H1 (cell line): ENCODE results near the gene CHCHD3. TPM values are rescaled to one million over a fixed set of nuclear protein-coding genes. Genes with fewer than 3 reads are reported as not detected.

ENCODE experiments used
- CTCF ChIA-PET: fragments of 300-600 bp; sonication (Branson Sonifier 250); formaldehyde crosslinking; loops from one replicate; lab custom pipeline; 2021; ENCODE audit not compliant: partially characterized antibody; lab: Charles Lee
- POLR2A ChIA-PET: fragments of 300-600 bp; sonication (Branson Sonifier 250); formaldehyde crosslinking; loops from one replicate; lab custom pipeline; 2021; ENCODE audit warnings: inconsistent platforms; ENCODE audit not compliant: partially characterized antibody; lab: Charles Lee
- DNase-seq, 2 experiments: peaks; one replicate each; pipeline versions ENCODE4 v3.0.0 to v3.0.0-alpha.2; 2010 to 2022; ENCODE audit warnings: low spot score in 2 of 2, low read depth in 1 of 2, mixed read lengths in 1 of 2
- FAIRE-seq: peaks from 2 replicates; lab custom pipeline; 2011; peaks lifted over from hg19 to GRCh38; lab: Jason Lieb, UNC
- H2AFZ ChIP-seq: 2 replicates; pipeline ENCODE4 v1.8.1; 2012; ENCODE audit warnings: low read length, inconsistent platforms
- H2AK5ac ChIP-seq: 2 replicates; pipeline ENCODE4 v1.6.1; 2013; ENCODE audit warnings: low read depth, low read length
- H2BK120ac ChIP-seq: replicated peaks from 2 replicates; pipeline ENCODE3; 2013; ENCODE audit warnings: low read depth, low read length, inconsistent platforms
- H2BK12ac ChIP-seq: 2 replicates; pipeline ENCODE4 v1.6.1; 2013; ENCODE audit warnings: low read depth, low read length
- H2BK15ac ChIP-seq: 2 replicates; pipeline ENCODE4 v1.6.1; 2013; ENCODE audit warnings: low read length
- H2BK20ac ChIP-seq: 2 replicates; pipeline ENCODE4 v1.6.1; 2013; ENCODE audit warnings: low read length
- H2BK5ac ChIP-seq: 2 replicates; pipeline ENCODE4 v1.6.1; 2013; ENCODE audit warnings: low read depth, low read length
- H3K14ac ChIP-seq: 2 replicates; pipeline ENCODE4 v1.6.1; 2013; ENCODE audit warnings: inconsistent platforms; ENCODE audit not compliant: insufficient read length
- H3K18ac ChIP-seq: 2 replicates; pipeline ENCODE4 v1.6.1; 2013; ENCODE audit warnings: low read length; ENCODE audit errors: extremely low read depth
- H3K23ac ChIP-seq: 2 replicates; pipeline ENCODE4 v1.6.1; 2013; ENCODE audit warnings: inconsistent platforms; ENCODE audit not compliant: insufficient read length
- H3K23me2 ChIP-seq: 2 replicates; pipeline ENCODE4 v1.6.1; 2013; ENCODE audit warnings: low read depth, low read length
- H3K27ac ChIP-seq: 2 replicates; pipeline ENCODE4 v1.6.1; 2011; ENCODE audit warnings: low read depth, low read length, inconsistent platforms
- H3K27me3 ChIP-seq, 4 experiments: replicated peaks in 1 of 4; 1 replicate in 1 of 4; 2 replicates in 3 of 4; pipeline versions ENCODE4 v1.6.1 to v1.8.1; 2011 to 2013; ENCODE audit warnings: low read length in 3 of 4, mild to moderate bottlenecking in 3 of 4, inconsistent platforms in 2 of 4, mixed read lengths in 2 of 4, moderate library complexity in 1 of 4; ENCODE audit not compliant: control insufficient read depth in 3 of 4, insufficient read depth in 3 of 4; ENCODE audit errors: extremely low read depth in 1 of 4
- H3K36me3 ChIP-seq, 4 experiments: 2 replicates each; pipeline versions ENCODE4 v1.6.1 to v1.8.1; 2011 to 2013; ENCODE audit warnings: mild to moderate bottlenecking in 4 of 4, low read length in 3 of 4, moderate library complexity in 2 of 4, control low read depth in 1 of 4, inconsistent platforms in 1 of 4; ENCODE audit not compliant: insufficient read depth in 4 of 4, control insufficient read depth in 2 of 4
- H3K4ac ChIP-seq: replicated peaks from 2 replicates; pipeline ENCODE3; 2013; ENCODE audit warnings: low read length, low read depth, mixed read lengths, inconsistent platforms; ENCODE audit not compliant: insufficient read length
- H3K4me1 ChIP-seq, 4 experiments: replicated peaks in 1 of 4; 1 replicate in 1 of 4; 2 replicates in 3 of 4; pipeline versions ENCODE4 v1.6.1 to v1.8.1; 2011 to 2013; ENCODE audit warnings: low read length in 3 of 4, inconsistent platforms in 2 of 4, mixed read lengths in 1 of 4; ENCODE audit not compliant: insufficient read depth in 4 of 4, control insufficient read depth in 3 of 4
- H3K4me2 ChIP-seq, 2 experiments: 2 replicates each; pipeline versions ENCODE4 v1.6.1 to v1.8.1; 2011 to 2013; ENCODE audit warnings: low read depth in 2 of 2, low read length in 2 of 2, control low read depth in 1 of 2, inconsistent platforms in 1 of 2, mild to moderate bottlenecking in 1 of 2; ENCODE audit not compliant: insufficient read depth in 1 of 2
- H3K4me3 ChIP-seq, 4 experiments: fragments of 200-600, 300-600 bp in 1 of 4; sonication (generic), shearing (Covaris generic), sonication (Bioruptor Twin) in 1 of 4; 2 replicates each; pipeline versions ENCODE4 v1.5.1 to v1.8.1; 2011 to 2016; ENCODE audit warnings: low read length in 4 of 4, low read depth in 3 of 4, control low read depth in 2 of 4, inconsistent platforms in 2 of 4, mild to moderate bottlenecking in 2 of 4, mixed read lengths in 1 of 4, moderate library complexity in 1 of 4; ENCODE audit not compliant: insufficient read depth in 2 of 4; ENCODE audit errors: extremely low read depth in 1 of 4
- H3K56ac ChIP-seq: replicated peaks from 2 replicates; pipeline ENCODE3; 2013; ENCODE audit warnings: low read depth, mild to moderate bottlenecking, mixed read lengths, low read length, inconsistent platforms; ENCODE audit not compliant: insufficient read length
- H3K79me1 ChIP-seq: 2 replicates; pipeline ENCODE4 v1.6.1; 2013; ENCODE audit warnings: low read depth, low read length, control low read depth
- H3K79me2 ChIP-seq, 2 experiments: 2 replicates each; pipeline versions ENCODE4 v1.6.1 to v1.8.1; 2012 to 2013; ENCODE audit warnings: low read length in 2 of 2, mild to moderate bottlenecking in 2 of 2, inconsistent platforms in 1 of 2; ENCODE audit not compliant: insufficient read depth in 2 of 2, control insufficient read depth in 1 of 2
- H3K9ac ChIP-seq, 4 experiments: replicated peaks in 1 of 4; 1 replicate in 1 of 4; 2 replicates in 3 of 4; pipeline versions ENCODE4 v1.6.1 to v1.8.1; 2011 to 2013; ENCODE audit warnings: low read depth in 3 of 4, low read length in 3 of 4, control low read depth in 2 of 4, mild to moderate bottlenecking in 2 of 4, moderate library complexity in 2 of 4, inconsistent platforms in 1 of 4; ENCODE audit errors: extremely low read depth in 1 of 4
- H3K9me3 ChIP-seq, 2 experiments: 2 replicates each; pipeline versions ENCODE4 v1.6.1 to v1.8.1; 2012 to 2013; ENCODE audit warnings: mild to moderate bottlenecking in 2 of 2, moderate library complexity in 2 of 2, control low read depth in 1 of 2, inconsistent platforms in 1 of 2, low read depth in 1 of 2, low read length in 1 of 2, mixed read lengths in 1 of 2; ENCODE audit not compliant: insufficient read depth in 2 of 2
- H4K20me1 ChIP-seq, 2 experiments: replicated peaks in 1 of 2; 2 replicates each; pipeline versions ENCODE3 to v1.8.1; 2011 to 2013; ENCODE audit warnings: inconsistent platforms in 2 of 2, low read length in 2 of 2, mild to moderate bottlenecking in 1 of 2; ENCODE audit not compliant: insufficient read depth in 2 of 2, control insufficient read depth in 1 of 2
- H4K5ac ChIP-seq: 2 replicates; pipeline ENCODE4 v1.6.1; 2013; ENCODE audit warnings: low read length, low read depth, mixed read lengths, inconsistent platforms; ENCODE audit not compliant: insufficient read length
- H4K8ac ChIP-seq: 2 replicates; pipeline ENCODE4 v1.8.0; 2013; ENCODE audit warnings: mild to moderate bottlenecking, moderate library complexity, low read length, inconsistent platforms; ENCODE audit not compliant: insufficient read depth; ENCODE audit errors: extremely low read depth
- H4K91ac ChIP-seq: replicated peaks from 2 replicates; pipeline ENCODE3; 2013; ENCODE audit warnings: low read length, mixed read lengths, inconsistent platforms; ENCODE audit not compliant: insufficient read length
- CBX8 ChIP-seq: fragments of 300-800, 300-1000 bp; sonication (generic); IDR thresholded peaks from 2 replicates; pipeline ENCODE4 v1.7.1; 2016; ENCODE audit warnings: low read depth, low read length, borderline replicate concordance
- CTBP2 ChIP-seq: IDR thresholded peaks from 2 replicates; pipeline ENCODE4 v1.7.0; 2011; ENCODE audit warnings: borderline replicate concordance, mild to moderate bottlenecking, moderate library complexity, mixed read lengths, low read length; ENCODE audit not compliant: insufficient read depth, insufficient read length
- EP300 ChIP-seq, 2 experiments: IDR thresholded peaks; 1 replicate in 1 of 2; 2 replicates in 1 of 2; pipeline ENCODE4 v1.6.1; 2011 to 2012; ENCODE audit warnings: low read depth in 2 of 2, low read length in 2 of 2, mild to moderate bottlenecking in 2 of 2, borderline replicate concordance in 1 of 2, inconsistent platforms in 1 of 2, moderate library complexity in 1 of 2
- FOSL1 ChIP-seq: IDR thresholded peaks from 2 replicates; pipeline ENCODE4 v1.6.1; 2011; ENCODE audit warnings: mild to moderate bottlenecking, low read depth, low read length, moderate library complexity; ENCODE audit not compliant: insufficient read depth
- HDAC2 ChIP-seq, 2 experiments: fragments of 300-600 bp in 1 of 2; sonication (generic) in 1 of 2; IDR thresholded peaks; 2 replicates each; pipeline ENCODE4 v1.6.1; 2011 to 2012; ENCODE audit warnings: low read depth in 2 of 2, low read length in 2 of 2, mild to moderate bottlenecking in 2 of 2, moderate library complexity in 2 of 2, borderline replicate concordance in 1 of 2, inconsistent platforms in 1 of 2
- KDM1A ChIP-seq: fragments of 200-600, 300-600 bp; sonication (generic); IDR thresholded peaks from 2 replicates; pipeline ENCODE4 v1.7.1; 2016; ENCODE audit warnings: mild to moderate bottlenecking, low read length, borderline replicate concordance
- KDM5A ChIP-seq: fragments of 200-600 bp; IDR thresholded peaks from 2 replicates; pipeline ENCODE4 v1.7.1; 2012; ENCODE audit warnings: mild to moderate bottlenecking, low read length, inconsistent platforms, mixed read lengths
- NANOG ChIP-seq: IDR thresholded peaks from 2 replicates; pipeline ENCODE4 v1.6.1; 2011; ENCODE audit warnings: low read length, low read depth, mild to moderate bottlenecking, inconsistent platforms; ENCODE audit not compliant: insufficient read depth, poor library complexity, severe bottlenecking
- RFX5 ChIP-seq: IDR thresholded peaks from 2 replicates; pipeline ENCODE4 v1.6.1; 2011; ENCODE audit warnings: low read depth, low read length, improper control_type of control experiment, borderline replicate concordance
- SIX5 ChIP-seq: IDR thresholded peaks from 2 replicates; pipeline ENCODE4 v1.6.1; 2011; ENCODE audit warnings: mild to moderate bottlenecking, low read depth, low read length
- SP4 ChIP-seq: IDR thresholded peaks from 2 replicates; pipeline ENCODE4 v1.6.1; 2012; ENCODE audit warnings: low read length, inconsistent platforms
- WGBS, 2 experiments: shearing (Covaris generic) in 1 of 2; methylation state at CpG; one replicate each; pipeline versions ENCODE4 v1.1.6 to v1.1.7; 2013 to 2015; ENCODE audit warnings: low lambda C conversion rate in 2 of 2, mixed read lengths in 2 of 2, inconsistent platforms in 1 of 2, low coverage in 1 of 2, missing lambda C conversion rate in 1 of 2; ENCODE audit not compliant: insufficient replicate concordance in 2 of 2, insufficient coverage in 1 of 2, insufficient read length in 1 of 2; ENCODE audit errors: extremely low coverage in 1 of 2, missing lambda C conversion rate in 1 of 2; 5-methylcytosine and 5-hydroxymethylcytosine counted together
- polyA plus RNA-seq, 7 experiments: library from polyadenylated mRNA; depleted of rRNA in 3 of 7; stranded (reverse) in 5 of 7; unstranded in 2 of 7; fragments of >200 nt in 5 of 7; fragments of 200-250 nt in 2 of 7; gene quantifications; 1 replicate in 5 of 7; 2 replicates in 1 of 7; 4 replicates in 1 of 7; pipeline versions ENCODE4 v1.2.1 to v1.2.3, GENCODE V29; 2011 to 2013; ENCODE audit warnings: missing spikeins in 2 of 7, mixed read lengths in 2 of 7
- total RNA-seq: library from RNA; stranded (reverse); fragmentation: NEBNext Ultra II Directional; extraction: Animal tissue kit (Norgen Biotek cat#: 25700); gene quantifications from 2 replicates; pipeline ENCODE4 v1.2.1, GENCODE V29; 2021
- TF ChIP-seq, protein P1 (sequence below): IDR thresholded peaks from 2 replicates; pipeline ENCODE4 v1.6.1; 2012; ENCODE audit warnings: low read length, inconsistent platforms

The CHCHD3 gene
- total and polyA plus RNA-seq, 2 of the 8 experiments (the other 6 are each of a cell fraction or from before 2014, with no cell fraction given), result 42.9 to 137 TPM

DNA sequence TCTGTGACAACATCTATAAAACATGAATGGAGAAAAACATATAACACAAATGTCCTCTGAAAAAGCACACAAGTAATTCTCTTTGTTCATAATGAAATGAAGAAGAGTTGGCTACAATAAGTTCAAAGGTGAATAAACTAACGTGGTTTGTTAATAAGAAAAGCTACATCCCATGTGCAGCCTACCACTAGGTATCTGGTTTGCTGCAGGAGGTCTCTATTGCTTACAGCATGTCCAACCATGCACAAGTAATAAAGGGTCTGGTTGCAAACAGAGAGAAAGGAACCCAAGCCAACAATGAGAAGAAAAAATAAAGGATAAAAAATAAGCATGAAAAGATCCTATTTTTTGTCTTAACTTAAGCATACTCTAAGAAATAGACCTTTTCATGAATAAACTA, 139.2 kb downstream of the CHCHD3 start:
- H3K79me2 ChIP-seq, result peaks cover 0 to 8% of the 10 kb centered on the region in 2 experiments; a peak in 1 of 4 replicates
- H3K27me3 ChIP-seq, result no peaks in the 10 kb centered on the region
- no peak overlapping the region for H4K8ac ChIP-seq
- no peaks in the 10 kb centered on the region for H3K79me1 ChIP-seq
- FAIRE-seq, result no peak
- peaks cover 0 to 2% of the 10 kb centered on the region in 2 experiments for H4K20me1 ChIP-seq
- no peak overlapping the region for H2BK12ac ChIP-seq
- POLR2A ChIA-PET, result no interaction called here
- H3K4me3 ChIP-seq, result no peak overlapping the region
- no peaks in the 10 kb centered on the region for H3K23me2 ChIP-seq
- H4K91ac ChIP-seq, result no peak overlapping the region
- H3K56ac ChIP-seq, result no peak overlapping the region
- no peak overlapping the region for H3K14ac ChIP-seq
- H3K27ac ChIP-seq, result no peak overlapping the region
- no peak overlapping the region for H2BK5ac ChIP-seq
- no peak overlapping the region for H2AK5ac ChIP-seq
- no peak overlapping the region for H2BK120ac ChIP-seq
- no peak overlapping the region for H2AFZ ChIP-seq
- no peaks in the 10 kb centered on the region for H3K36me3 ChIP-seq
- no peak overlapping the region for H3K9ac ChIP-seq
- H4K5ac ChIP-seq, result no peak overlapping the region
- no peak for DNase-seq
- H2BK20ac ChIP-seq, result no peak overlapping the region
- no peak overlapping the region for H2BK15ac ChIP-seq
- 64% methylated on average over 1 of the region's 1 CpG; no CpG with 5 or more reads in 1 of the 2 experiments for WGBS, 2 experiments
- CTCF ChIA-PET, result no interaction called here
- H3K9me3 ChIP-seq, result no peaks in the 10 kb centered on the region
- no peak overlapping the region for H3K18ac ChIP-seq
- no peaks in the 10 kb centered on the region for H3K4me1 ChIP-seq
- no peak overlapping the region for H3K4me2 ChIP-seq
- no peak overlapping the region for H3K4ac ChIP-seq
- no peak overlapping the region for H3K23ac ChIP-seq
- TF ChIP-seq CTBP2 (no peak), KDM1A (no peak), SP4 (no peak), FOSL1 (no peak), HDAC2 (IDR thresholded peaks at IDR 0.05; ENCODE audit: borderline replicate concordance in 1 of 2, low read depth in 2 of 2, low read length in 2 of 2) (no peak), NANOG (no peak), RFX5 (no peak), KDM5A (no peak), SIX5 (no peak), EP300 (IDR thresholded peaks at IDR 0.05; ENCODE audit: borderline replicate concordance in 1 of 2, low read depth in 2 of 2, low read length in 2 of 2) (no peak), CBX8 (no peak)
- TF ChIP-seq, protein P1, sequence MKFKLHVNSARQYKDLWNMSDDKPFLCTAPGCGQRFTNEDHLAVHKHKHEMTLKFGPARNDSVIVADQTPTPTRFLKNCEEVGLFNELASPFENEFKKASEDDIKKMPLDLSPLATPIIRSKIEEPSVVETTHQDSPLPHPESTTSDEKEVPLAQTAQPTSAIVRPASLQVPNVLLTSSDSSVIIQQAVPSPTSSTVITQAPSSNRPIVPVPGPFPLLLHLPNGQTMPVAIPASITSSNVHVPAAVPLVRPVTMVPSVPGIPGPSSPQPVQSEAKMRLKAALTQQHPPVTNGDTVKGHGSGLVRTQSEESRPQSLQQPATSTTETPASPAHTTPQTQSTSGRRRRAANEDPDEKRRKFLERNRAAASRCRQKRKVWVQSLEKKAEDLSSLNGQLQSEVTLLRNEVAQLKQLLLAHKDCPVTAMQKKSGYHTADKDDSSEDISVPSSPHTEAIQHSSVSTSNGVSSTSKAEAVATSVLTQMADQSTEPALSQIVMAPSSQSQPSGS, result no peak
